ENCODE data around the gene RSPRY1.

- TF ChIP-seq, protein P1, sequence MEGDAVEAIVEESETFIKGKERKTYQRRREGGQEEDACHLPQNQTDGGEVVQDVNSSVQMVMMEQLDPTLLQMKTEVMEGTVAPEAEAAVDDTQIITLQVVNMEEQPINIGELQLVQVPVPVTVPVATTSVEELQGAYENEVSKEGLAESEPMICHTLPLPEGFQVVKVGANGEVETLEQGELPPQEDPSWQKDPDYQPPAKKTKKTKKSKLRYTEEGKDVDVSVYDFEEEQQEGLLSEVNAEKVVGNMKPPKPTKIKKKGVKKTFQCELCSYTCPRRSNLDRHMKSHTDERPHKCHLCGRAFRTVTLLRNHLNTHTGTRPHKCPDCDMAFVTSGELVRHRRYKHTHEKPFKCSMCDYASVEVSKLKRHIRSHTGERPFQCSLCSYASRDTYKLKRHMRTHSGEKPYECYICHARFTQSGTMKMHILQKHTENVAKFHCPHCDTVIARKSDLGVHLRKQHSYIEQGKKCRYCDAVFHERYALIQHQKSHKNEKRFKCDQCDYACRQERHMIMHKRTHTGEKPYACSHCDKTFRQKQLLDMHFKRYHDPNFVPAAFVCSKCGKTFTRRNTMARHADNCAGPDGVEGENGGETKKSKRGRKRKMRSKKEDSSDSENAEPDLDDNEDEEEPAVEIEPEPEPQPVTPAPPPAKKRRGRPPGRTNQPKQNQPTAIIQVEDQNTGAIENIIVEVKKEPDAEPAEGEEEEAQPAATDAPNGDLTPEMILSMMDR (conservative IDR thresholded peaks at IDR 0.05) = no peak
- TF ChIP-seq ZFX (IDR thresholded peaks at IDR 0.05) = no peak
Observed at GRCh38 chr16:57238682-57239081, 52.6 kb downstream of the RSPRY1 start.
